GM18526 (cell line): ENCODE data around the gene RAD51B.

Experiments used
- POLR2A ChIP-seq: IDR thresholded peaks from 3 replicates; pipeline ENCODE4 v1.6.1; 2011; ENCODE audit not compliant: insufficient read length; ENCODE audit errors: extremely low read depth

The RAD51B gene

DNA sequence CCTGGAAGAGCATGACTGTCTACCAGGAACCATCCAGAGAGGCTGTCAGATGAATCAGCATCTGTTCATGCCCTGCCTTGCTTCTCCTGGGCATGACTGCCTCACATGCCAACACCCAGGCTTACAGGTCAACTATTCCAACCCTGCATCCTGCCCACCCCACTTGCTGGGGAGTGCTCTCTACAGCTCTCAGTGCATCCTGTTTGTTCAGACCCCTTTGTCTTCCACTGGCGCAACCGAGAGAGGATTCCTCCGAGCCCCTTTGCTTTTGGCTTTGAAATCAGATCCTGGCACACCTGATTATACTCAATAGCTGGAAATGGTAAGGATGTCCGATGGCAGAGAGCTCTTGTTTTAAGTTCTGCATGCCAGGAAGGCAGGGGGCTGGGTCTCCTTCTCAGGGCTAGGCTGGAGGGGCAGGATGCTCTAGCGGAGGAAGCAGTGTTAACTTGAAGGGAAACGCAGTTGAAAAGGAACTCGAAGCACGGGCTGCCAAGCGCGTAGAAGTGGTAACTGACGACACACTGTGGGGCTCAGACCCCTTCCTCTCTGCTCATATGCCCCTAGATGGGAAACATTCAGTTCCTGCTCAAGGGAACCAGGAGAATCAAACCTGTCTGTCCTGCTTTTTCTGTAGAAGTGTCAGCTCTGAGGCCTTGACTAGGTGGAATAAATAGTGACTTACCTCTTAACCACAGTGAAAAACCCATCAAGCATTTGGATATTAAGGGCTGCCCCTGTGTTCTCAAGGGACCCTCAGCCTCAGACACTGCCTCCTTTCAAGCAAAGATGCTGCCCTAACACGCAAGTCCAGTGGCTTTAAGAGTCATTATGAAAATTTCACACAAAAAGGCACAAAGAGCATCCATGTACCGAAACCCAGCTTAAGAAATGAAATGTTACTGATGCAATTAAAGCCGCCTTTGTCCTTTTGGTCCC, 675.8 kb downstream of the RAD51B start:
- no peak for TF ChIP-seq POLR2A

DNA sequence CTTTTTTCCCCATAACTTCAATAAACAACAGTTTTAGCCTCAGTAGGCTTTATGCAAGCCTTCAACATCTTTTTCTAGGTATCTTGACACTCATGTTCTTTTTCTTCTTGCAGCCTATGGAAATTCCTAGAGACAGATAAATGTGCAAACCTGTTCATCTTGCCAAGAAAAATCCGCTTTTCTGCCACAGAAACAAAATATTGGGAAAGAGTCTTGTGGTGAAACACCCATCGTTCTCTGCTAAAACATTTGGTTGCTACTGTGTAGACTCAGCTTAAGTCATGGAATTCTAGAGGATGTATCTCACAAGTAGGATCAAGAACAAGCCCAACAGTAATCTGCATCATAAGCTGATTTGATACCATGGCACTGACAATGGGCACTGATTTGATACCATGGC, 677.4 kb downstream of the RAD51B start:
- TF ChIP-seq POLR2A, result no peak

- TF ChIP-seq POLR2A, result no peak
These were observed 679.9 kb downstream of the RAD51B start for GRCh38 chr14:68499451-68499850.

DNA sequence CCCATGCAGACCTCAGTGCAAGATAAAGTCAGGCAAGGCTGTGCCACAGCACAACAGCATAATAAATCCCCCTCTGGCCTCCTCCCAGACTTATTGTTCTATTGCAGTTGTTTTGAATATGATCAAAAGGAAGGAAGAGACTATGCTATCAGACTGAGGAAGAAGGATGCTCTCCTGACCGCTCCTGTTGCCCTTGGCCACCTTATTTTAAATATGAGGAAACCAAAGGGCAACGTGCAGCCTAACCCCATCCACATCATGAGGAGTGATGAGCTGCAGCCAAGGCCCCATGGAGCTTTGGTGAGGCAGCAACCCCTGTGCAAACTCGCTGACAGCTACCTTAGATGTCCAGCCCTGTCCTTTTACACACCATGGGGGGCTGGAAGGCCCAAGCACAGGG, 681.6 kb downstream of the RAD51B start:
- no peak for TF ChIP-seq POLR2A

DNA sequence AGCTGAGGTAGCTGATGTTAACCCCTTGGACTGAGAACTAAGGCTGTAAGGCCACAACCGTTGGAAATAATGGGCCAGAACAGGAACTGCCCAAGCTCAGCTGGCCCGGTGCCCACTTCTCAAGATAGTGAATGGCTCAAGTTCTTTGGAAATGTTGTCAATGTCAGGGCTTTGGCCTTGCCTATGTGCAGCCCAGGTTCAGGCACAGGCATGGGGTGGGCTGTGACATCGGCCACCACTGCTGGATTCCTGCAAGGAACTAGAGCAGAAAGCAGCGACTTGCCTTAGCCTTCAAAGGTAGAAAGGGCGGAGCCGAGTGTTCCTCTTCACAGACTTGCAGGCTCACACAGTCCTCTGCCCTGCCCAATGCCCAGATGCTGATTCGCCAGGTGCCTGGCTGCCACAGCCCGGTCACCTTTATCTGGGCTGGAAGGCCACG, 682.1 kb downstream of the RAD51B start:
- no peak for TF ChIP-seq POLR2A

DNA sequence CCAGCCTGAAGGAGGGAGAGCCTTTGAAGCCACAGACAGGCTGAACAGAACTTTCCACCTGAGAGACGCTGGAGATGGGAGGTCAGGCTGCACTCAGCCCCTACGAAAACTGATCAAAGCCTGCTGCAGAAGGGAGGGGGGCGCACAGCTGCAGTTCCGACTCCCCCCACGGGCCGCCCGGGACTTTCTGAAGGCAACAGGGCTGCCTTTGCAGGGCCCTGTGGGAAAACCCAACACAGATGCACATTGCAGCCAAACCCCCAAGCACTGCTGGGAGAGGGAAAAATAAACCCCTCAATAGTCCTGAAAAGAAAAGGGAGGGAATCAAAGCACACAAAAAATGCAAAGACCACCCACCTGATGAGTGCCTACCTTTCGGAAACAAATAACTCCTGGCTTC, 682.7 kb downstream of the RAD51B start:
- TF ChIP-seq POLR2A, result no peak

- TF ChIP-seq POLR2A, result no peak
These were observed 683.7 kb downstream of the RAD51B start for GRCh38 chr14:68503186-68503825.

DNA sequence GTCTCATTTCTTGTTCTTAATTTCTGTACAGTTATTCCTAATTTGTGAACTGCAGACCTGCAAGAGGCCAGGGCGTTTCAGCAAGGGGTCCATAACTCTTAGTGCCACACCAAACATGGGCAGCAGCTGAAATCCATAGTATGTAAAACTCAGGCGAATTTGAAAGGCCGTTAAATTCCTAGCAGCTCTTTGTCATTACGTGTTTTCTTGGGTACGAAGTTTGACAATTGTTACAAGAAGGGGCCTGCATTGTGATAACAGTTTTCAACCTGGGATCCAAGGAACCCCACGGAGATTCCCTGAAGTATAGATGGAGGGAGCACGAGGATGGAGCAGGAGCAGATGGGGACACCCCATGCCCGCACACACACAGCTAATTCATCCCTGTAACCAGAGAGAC, 685.3 kb downstream of the RAD51B start:
- TF ChIP-seq POLR2A, result no peak

DNA sequence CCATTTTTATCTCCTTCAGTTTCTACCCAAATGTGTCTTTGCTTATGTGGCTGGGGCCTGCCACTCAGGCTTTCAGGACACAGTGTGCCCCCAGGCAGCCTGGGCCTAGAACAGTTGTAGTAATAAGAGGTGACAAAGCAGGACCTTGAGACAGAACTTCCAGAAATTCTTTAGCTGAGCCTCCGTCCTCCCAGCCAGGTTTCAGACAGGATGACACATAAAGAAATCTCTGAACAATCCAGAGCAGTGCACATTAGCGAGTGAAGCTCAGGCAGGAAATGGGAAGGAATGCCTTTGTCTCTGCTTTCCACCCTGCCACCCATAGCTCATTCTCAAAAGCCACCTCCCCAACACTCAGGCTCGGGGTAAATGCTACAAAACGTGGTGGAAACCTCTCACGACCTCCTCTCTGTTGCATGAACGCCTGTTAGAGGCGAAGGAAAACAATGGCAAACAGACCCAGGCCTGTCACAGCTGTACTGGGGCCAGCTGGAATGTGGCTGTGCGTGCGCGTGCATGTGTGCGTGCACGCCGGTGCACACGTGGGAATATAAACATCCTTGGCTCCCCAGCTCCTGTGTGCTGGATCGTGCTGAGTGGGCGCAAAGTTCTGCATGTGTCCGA, 686.6 kb downstream of the RAD51B start:
- no peak for TF ChIP-seq POLR2A

- TF ChIP-seq POLR2A, result no peak
These were observed 687.3 kb downstream of the RAD51B start for GRCh38 chr14:68506645-68507419.

DNA sequence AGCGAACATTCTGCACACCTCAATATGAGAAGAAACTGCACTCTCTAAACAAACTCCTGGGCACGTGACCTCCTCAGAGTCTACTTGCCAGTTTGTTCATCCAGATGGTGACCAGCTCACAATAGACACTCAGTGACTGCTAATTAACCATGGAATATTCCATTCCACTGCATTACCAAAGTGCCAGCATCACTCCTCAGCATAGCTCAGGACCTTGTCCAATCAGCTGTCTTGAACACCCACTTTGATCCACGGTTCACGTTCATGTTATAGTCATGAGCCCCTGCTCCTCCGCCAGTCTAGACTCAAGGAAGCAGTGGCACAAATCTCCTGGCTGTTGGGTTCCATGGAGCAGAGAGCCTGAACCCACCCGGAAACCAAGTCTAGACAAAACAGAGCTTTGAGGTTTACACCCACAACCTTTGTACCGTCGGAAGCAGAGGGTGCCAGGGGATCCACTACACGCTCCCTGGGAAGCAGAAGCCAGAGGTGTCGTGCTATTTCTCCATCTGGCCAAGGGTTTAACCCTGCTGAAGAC, 688.0 kb downstream of the RAD51B start:
- no peak for TF ChIP-seq POLR2A

GRCh38 chr14:68508581-68508980, 689.0 kb downstream of the RAD51B start:
- TF ChIP-seq POLR2A, result no peak

GRCh38 chr14:68509188-68509983, 689.8 kb downstream of the RAD51B start:
- no peak for TF ChIP-seq POLR2A
